ENCODE measurements around the gene ATOH8. TPM values are rescaled to one million over a fixed set of nuclear protein-coding genes. Genes with fewer than 3 reads are reported as not detected.

The ATOH8 gene
- total and polyA plus RNA-seq, 10 of the 15 experiments (the other 5 are each of a cell fraction or from before 2014, with no cell fraction given), result 0.03 to 0.60 TPM; not detected in 8

DNA sequence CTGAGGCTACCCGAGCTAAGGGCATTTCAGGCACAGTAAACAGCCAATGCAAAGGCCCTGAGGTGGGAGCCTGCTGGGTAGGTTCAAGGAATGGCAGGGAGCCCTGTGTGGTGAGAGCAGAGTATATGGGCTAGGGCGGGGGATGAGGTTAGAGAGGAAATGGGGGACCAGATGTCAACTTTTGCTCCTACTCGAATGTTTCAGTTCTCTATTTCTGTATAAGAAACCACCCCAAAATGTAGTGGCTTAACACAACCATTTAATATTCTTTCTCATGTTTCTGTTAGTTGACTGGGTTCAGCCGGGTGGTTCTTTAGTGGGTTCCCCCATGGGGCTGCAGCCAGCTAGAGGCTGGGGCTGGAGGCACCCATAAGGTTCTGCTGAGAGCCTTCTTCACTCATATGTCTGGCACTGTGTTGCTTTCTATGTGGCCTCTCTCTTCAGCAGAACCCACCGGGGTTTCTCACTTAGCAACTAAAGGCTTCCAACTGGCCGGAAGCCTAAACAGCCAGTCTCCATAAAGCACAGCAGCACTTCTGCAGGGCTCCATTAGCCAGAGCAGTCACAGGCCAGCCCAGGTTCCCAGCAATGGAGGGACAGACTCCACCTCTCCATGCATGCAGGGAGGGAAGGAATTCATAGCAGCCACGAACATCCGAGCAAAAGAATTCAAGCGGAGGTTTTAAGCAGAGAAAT, 5.6 kb upstream of the ATOH8 start (continued):
- peak; percentile 67 for TF ChIP-seq ATF7 (IDR thresholded peaks at IDR 0.05; ENCODE audit: low read depth)
- no peak for TF ChIP-seq CREB1 (IDR thresholded peaks at IDR 0.05; ENCODE audit: low read depth)
- no peak for TF ChIP-seq CHD1 (IDR thresholded peaks at IDR 0.05; ENCODE audit: low read depth, low read length)
- no peak for TF ChIP-seq BHLHE40 (IDR thresholded peaks at IDR 0.05; ENCODE audit: borderline replicate concordance in 1 of 2, low read depth in 2 of 2, low read length in 1 of 2)
- no peak for TF ChIP-seq TBL1XR1 (IDR thresholded peaks at IDR 0.05; ENCODE audit: low read depth, low read length)
- TF ChIP-seq, protein P1, sequence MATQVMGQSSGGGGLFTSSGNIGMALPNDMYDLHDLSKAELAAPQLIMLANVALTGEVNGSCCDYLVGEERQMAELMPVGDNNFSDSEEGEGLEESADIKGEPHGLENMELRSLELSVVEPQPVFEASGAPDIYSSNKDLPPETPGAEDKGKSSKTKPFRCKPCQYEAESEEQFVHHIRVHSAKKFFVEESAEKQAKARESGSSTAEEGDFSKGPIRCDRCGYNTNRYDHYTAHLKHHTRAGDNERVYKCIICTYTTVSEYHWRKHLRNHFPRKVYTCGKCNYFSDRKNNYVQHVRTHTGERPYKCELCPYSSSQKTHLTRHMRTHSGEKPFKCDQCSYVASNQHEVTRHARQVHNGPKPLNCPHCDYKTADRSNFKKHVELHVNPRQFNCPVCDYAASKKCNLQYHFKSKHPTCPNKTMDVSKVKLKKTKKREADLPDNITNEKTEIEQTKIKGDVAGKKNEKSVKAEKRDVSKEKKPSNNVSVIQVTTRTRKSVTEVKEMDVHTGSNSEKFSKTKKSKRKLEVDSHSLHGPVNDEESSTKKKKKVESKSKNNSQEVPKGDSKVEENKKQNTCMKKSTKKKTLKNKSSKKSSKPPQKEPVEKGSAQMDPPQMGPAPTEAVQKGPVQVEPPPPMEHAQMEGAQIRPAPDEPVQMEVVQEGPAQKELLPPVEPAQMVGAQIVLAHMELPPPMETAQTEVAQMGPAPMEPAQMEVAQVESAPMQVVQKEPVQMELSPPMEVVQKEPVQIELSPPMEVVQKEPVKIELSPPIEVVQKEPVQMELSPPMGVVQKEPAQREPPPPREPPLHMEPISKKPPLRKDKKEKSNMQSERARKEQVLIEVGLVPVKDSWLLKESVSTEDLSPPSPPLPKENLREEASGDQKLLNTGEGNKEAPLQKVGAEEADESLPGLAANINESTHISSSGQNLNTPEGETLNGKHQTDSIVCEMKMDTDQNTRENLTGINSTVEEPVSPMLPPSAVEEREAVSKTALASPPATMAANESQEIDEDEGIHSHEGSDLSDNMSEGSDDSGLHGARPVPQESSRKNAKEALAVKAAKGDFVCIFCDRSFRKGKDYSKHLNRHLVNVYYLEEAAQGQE (IDR thresholded peaks at IDR 0.05; ENCODE audit: low read depth, low read length), result no peak
- no peak for TF ChIP-seq CHD2 (IDR thresholded peaks at IDR 0.05; ENCODE audit: borderline replicate concordance, low read depth, low read length)
- TF ChIP-seq, protein P2, sequence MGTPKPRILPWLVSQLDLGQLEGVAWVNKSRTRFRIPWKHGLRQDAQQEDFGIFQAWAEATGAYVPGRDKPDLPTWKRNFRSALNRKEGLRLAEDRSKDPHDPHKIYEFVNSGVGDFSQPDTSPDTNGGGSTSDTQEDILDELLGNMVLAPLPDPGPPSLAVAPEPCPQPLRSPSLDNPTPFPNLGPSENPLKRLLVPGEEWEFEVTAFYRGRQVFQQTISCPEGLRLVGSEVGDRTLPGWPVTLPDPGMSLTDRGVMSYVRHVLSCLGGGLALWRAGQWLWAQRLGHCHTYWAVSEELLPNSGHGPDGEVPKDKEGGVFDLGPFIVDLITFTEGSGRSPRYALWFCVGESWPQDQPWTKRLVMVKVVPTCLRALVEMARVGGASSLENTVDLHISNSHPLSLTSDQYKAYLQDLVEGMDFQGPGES (IDR thresholded peaks at IDR 0.05), result no peak
- no peak for TF ChIP-seq KLF5 (IDR thresholded peaks at IDR 0.05; ENCODE audit: partially characterized antibody)
- no peak for TF ChIP-seq ZBED1 (IDR thresholded peaks at IDR 0.05; ENCODE audit: borderline replicate concordance)
- TF ChIP-seq, protein P3, sequence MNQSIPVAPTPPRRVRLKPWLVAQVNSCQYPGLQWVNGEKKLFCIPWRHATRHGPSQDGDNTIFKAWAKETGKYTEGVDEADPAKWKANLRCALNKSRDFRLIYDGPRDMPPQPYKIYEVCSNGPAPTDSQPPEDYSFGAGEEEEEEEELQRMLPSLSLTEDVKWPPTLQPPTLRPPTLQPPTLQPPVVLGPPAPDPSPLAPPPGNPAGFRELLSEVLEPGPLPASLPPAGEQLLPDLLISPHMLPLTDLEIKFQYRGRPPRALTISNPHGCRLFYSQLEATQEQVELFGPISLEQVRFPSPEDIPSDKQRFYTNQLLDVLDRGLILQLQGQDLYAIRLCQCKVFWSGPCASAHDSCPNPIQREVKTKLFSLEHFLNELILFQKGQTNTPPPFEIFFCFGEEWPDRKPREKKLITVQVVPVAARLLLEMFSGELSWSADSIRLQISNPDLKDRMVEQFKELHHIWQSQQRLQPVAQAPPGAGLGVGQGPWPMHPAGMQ (IDR thresholded peaks at IDR 0.05; ENCODE audit: borderline replicate concordance), result no peak
- no peak for TF ChIP-seq STAT1 (conservative IDR thresholded peaks at IDR 0.05)
- TF ChIP-seq RELA (IDR thresholded peaks at IDR 0.05; ENCODE audit: borderline replicate concordance, partially characterized antibody), result no peak
- TF ChIP-seq RAD51 (IDR thresholded peaks at IDR 0.05), result no peak
- TF ChIP-seq NFYA (IDR thresholded peaks at IDR 0.05; ENCODE audit: borderline replicate concordance, low read depth, low read length), result no peak
- TF ChIP-seq ETV6 (conservative IDR thresholded peaks at IDR 0.05 in 1 of 2, IDR thresholded peaks at IDR 0.05 in 1 of 2; ENCODE audit: borderline replicate concordance in 1 of 2, low read depth in 1 of 2), result no peak
- TF ChIP-seq NBN (IDR thresholded peaks at IDR 0.05), result peak; percentile 57; the same call in 1 of the 2 replicates
- peak; percentile 66 for TF ChIP-seq NR2F1 (conservative IDR thresholded peaks at IDR 0.05)
- TF ChIP-seq TARDBP (IDR thresholded peaks at IDR 0.05; ENCODE audit: borderline replicate concordance), result no peak
- TF ChIP-seq TCF7 (IDR thresholded peaks at IDR 0.05; ENCODE audit: borderline replicate concordance), result no peak
- TF ChIP-seq CBFB (IDR thresholded peaks at IDR 0.05; ENCODE audit: low read depth), result no peak
- TF ChIP-seq HDAC2 (IDR thresholded peaks at IDR 0.05), result no peak
- TF ChIP-seq EP300 (IDR thresholded peaks at IDR 0.05; ENCODE audit: borderline replicate concordance in 1 of 2, control insufficient read depth in 1 of 2, low read depth in 2 of 2, low read length in 2 of 2), result peak; percentile 14 to 44; a peak in 2 of 4 replicates
- no peak for TF ChIP-seq RB1 (IDR thresholded peaks at IDR 0.05; ENCODE audit: borderline replicate concordance)
- peak; percentile 51 for TF ChIP-seq IKZF1 (conservative IDR thresholded peaks at IDR 0.05)
- TF ChIP-seq MTA2 (IDR thresholded peaks at IDR 0.05; ENCODE audit: low read depth), result peak; percentile 68
- TF ChIP-seq NFIC (IDR thresholded peaks at IDR 0.05; ENCODE audit: low read depth, low read length), result no peak
